Myocyte (in vitro differentiated cells): ENCODE data around the gene CEP128. TPM values are rescaled to one million over a fixed set of nuclear protein-coding genes. Genes with fewer than 3 reads are reported as not detected.

Experiments used
- DNase-seq: peaks from one replicate; pipeline ENCODE4 v3.0.0-alpha.2; 2012; ENCODE audit warnings: low read depth
- total RNA-seq: library from RNA; depleted of rRNA; stranded (reverse); fragments of >200 nt; gene quantifications from 2 replicates; pipeline ENCODE4 v1.2.3, GENCODE V29; 2014

CEP128 gene
- total RNA-seq, 1 donor from 2014 or later, result 2.4 TPM

DNA sequence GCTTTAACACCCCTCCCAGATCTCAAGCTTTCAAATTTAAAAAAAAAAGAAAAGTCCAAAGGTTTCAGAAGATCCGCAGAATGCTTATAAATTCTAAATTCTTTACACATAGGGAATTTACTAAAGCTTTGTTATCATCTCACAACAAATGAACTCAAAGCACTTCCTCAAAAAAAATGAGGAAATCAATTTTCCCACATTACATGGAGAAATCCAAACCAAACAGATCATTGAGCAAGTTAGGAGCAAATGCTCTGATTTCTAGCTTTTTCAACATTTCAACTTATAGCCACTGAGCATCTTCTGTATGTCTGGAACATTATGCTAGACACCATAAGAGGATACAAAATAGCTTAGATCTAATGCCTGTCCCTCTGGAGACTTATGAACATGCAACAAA is 161.0 kb downstream of the CEP128 start:
- no peak for DNase-seq

DNA sequence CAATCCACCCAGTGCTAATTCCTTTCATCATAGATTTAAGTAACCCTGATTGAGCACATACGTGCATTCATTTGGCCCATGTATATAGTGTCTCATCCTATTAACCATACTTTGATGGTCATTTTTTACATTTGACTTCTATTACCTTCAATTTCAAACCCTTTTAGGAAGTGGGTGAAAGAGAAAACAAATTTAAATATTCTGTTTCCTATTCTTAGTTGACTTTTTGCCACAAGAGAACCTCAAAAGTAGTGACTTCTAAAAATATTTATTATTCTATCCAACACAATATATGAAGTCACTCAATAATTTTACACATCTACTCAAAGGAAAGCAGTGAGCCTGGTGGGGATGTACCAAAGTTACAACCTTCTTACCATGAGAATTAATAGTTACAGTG is 164.9 kb downstream of the CEP128 start:
- DNase-seq, result no peak

DNA sequence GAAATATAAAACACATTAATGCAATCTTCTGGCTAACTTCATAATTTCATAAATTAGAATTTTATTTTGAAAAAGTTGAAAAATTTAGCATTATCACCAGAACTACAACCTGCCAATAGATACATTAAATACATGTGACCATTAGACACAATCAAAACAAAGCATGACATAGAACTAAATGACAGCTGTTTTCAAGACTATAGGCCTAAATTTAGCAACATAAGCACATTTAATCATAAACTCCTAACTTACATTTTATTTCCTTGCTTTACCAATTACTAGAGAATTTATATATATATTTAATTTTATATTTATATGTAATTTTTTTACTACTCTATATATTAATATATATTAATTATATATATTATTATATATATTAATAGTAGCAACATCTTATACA is 165.4 kb downstream of the CEP128 start:
- no peak for DNase-seq

DNA sequence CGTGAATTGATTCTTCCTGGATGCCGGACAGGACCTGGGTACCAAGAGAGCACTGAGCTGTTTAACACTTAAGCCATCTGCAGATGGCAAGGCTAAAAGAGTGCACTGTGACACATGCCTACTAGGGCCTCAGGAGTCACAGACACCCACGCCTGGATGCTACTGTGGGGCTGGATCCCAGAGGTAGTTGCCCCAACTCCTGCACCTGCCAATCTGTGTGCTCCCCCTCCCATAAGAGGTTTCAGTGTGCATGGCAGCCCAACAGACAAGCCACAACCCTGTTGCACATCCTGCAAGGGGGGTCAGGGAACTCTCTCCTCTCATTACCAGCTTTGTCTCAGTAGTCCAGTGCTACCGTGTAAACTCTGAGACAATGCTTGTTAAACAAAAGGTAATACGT is 169.0 kb downstream of the CEP128 start:
- no peak for DNase-seq

DNA sequence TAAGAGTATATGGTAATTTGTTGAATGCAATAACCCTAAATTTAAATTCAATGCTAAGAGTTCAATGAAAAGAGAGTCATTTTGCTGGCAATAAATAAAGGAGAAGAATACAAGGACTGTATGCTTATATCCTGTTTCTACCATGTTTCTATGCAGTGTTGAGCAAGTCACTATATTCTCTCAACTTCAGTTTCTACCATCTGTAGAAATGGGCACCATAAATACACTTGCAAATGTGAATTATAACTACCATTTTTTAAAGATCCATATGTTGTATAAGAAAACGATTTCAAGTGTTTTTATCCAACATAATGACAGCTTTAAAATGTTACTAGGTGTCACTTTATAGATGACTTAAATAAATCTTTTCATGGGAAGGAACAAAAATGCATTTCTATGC is 170.3 kb downstream of the CEP128 start:
- DNase-seq, result no peak

DNA sequence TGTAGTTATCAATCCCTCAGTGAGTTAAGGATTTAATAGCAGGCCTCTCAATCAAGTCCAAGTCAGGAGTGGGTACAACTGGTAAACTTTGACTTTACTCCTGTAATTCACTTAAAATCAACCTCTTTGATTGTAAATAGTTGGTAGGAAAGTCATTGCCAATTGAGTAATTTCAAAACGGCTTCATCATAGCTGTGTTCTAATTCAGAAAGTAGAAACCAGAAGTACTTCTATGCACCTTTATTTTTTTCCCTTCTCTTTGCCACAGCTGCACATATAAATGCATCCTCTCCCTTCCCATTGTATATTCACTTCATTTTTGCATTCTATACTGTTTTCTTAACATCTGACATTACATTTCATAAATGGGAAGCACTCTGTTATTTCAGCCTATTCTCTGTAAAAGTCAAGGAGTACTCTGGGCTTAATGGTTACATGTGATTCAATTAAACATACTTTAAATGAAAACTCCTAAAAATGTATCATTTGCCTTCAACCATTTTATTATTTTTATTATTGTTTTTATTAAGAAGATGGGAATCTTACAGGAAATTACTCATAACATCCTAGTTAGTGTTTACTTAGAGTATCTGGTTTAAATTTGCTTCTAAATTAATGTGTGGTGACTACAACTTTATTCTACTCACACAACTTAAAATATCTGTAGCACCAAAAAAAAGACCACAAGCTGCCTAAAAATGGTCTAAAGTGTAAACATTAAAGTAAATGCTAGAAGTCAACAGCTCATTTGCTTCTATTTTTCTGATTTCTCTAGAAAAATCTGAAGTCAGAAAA is 171.2 kb downstream of the CEP128 start:
- no peak for DNase-seq

DNA sequence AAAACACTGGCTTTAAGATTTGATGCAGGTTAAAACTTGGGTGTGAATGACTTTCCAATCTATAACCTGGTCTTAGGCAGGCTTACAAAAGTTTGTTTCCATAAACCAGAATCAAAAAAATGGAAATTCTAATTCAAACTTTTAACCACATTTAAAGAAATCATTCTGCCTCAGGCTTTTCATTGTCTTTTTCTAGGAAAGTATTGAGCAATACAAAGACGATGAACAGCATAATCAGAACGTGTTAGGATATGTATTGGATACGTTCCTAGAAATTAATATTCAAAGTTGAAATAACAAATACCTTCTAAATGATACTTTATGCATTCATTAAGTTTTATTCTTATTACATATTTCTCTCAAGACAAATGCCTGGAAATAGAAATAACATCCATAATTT is 172.9 kb downstream of the CEP128 start:
- no peak for DNase-seq

DNA sequence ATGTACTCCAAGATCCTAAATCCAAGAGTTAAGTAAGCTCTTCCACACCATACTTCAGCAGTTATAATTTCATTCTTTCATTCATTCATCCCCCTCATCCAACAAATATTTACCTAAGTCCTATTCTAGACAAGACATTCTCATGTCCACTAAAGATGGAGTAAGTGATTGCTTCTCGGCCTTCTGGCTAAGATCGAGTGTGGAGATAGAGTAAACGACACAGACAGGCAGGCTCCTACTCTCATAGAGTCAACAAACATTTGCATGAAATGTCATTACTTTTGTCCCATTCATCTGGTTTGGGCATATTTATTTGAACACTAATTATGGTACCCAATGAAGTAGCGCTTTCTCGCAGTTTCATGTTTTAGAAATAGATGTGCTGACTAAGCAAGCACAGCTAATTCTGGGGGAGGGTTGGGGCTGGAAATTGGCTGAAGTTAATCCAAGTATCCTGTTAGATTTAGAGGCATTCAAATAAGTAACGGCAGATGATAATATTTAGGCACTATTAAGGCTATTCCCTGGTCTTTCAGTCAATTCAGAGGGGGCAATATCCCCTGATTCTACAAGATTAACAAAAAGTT is 176.5 kb downstream of the CEP128 start:
- DNase-seq, result no peak

DNA sequence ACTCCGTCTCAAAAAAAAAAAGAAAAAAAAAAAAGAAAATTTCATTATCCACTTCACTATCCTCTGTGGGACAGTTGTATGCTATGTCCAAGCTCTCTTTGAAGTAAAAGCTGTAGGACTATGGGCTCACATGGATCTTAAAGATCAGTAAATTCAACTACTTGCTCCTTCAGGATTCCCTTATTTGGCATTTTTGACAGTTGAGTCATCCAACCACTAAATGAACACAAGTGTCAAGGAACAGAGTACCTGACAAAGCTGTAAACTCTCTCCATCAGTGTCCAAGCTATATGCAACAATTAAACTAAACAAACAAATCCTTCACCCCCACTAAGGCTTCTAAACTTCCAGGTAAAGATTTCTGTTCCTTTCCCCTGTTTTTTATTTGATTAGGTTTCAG is 177.0 kb downstream of the CEP128 start:
- no peak for DNase-seq

DNA sequence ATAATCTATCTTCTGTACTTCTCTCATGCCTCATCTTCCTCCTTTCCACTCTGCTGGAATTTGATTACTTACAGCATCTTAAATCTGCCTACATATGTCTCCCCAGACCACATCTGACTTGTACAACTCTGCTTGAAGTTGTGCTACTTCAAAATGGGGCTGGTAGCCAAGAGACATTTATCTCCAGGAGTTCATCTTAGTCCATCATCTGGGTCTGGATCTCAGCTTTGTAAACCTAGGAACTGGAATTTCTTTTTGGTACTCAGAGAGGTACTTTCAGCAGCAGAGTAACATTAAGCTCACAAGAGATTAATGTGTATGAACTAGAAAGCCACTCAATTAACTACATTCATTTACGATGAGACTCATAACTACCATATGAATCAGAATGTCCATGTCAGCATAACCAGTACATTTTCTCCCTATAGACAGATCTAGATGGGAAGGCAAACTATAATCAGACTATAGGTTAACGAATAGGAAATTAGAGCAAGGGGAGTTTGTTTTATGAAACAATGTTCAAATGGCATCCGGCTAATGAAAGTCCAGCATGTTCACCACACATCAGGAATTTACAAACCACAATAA is 178.8 kb downstream of the CEP128 start:
- DNase-seq, result no peak

DNA sequence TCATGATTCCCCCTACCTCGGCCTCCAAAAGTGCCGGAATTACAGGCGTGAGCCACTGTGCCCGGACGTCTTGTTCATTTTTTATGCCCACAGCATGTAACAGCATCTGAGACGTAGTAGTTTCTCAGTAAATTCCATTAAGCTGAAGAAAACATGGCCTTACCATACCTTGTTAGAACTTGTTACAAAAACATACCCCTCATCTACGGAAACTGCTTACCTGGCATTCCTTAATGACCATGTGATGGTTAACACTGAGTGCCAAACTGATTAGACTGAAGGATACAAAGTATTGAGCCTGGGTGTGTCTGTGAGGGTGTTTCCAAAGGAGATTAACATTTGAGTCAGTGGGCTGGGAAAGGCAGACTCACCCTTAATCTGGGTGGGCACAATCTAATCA is 186.8 kb downstream of the CEP128 start:
- no peak for DNase-seq

DNA sequence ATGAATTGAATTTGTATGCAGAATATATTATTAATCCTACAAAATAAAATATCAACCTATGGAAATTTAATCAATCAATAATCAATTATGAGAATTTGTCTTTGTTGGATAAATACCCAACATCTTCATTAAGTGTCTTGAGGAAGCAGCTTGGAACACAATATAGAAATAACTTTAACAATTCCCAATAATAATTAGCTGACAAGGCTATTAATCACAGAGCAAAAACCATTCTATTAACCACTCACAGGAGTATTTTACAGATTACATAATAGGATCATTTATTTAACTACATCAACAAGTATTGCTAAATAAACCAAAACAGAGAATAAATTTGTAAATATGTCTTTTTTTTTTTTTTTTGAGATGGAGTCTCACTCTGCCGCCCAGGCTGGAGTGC is 190.3 kb downstream of the CEP128 start:
- DNase-seq, result no peak

DNA sequence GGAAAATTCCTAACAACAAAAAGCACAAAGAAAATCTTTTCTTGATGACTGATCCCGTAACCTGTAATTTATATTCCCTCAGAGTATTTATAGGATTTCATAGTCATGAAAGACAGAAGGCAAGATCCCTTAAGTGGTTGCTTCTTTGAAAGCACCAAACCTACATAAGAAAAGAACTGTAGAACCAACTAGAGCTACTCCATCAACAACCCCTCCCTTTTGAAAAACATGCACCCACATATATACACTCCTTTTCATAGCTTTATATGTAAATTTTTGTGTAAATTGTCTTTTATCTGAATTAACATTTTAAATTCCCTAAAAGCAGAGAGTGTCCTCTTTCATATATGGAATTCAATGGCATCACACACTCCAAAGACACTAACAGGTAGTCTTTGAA is 215.3 kb downstream of the CEP128 start:
- no peak for DNase-seq

DNA sequence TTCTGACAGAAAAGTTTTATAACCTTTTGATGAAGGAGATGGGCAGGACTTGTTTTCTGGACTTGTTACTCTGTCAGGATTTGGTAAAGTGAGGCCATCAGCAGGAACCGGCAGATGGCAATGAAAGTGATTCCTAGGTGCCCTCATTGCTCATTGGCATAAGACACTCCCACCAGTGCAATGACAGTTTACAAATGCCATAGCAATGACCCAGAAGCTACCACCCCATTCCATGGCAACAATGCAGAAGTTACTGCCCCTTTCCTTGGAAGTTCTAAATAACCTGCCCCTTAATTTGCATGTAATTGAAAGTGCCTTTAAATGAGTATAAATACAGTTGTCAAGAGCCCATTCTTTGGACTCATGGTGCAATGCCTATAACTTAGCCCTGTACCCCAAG is 222.6 kb downstream of the CEP128 start:
- DNase-seq, result peak; percentile 1

DNA sequence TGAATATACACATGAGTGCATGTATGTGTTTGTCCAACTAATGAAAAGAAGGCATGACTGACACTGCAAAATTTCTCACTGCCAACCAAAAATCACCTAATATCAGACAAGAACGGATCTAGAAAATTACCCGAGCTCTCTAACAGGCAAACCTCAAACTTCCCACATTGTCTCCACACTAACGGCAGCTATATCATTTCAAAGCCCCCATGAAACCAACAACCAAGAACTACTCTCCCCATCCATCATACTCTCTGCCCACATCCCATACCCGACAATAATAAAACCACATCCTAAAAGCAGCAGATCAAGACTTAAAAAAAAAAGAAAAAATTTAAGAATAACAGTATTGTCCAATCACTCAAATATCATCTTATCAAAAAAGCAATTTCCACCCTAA is 227.1 kb downstream of the CEP128 start:
- DNase-seq, result no peak

DNA sequence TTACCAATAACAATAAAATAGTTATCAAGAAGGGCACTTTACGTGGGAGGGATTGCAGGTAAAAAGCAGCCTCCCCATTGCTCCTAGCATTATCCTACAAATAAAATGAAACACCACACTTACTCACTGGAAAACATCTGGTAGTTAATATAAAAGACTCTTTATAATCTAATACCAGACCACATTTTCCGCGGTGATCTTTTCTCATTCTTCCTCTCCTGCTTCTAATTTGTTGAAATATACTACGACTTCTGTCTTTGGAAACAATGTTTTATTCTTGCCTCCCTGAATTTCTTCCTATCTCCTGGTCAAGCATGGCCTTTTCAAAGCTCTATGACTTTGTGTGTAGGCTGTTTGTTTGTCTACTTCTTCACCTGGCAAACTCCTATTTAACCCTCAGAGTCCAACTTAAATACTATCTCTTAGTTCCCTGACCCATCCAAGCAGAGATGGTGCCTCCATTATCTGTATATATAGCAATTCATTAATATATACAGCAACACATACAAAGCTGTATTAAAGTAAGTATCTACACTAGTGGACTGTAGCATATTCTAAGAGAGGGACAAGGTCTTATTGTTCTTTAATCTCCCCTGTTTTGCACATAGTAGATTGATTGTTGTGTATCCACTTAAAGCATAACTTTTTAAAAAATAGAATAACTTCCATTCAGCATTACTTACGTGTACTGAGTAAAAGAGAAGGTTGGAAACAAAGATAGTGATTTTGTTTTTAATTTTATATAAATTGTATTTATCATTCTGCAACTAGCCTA is 228.3 kb downstream of the CEP128 start:
- DNase-seq, result no peak

DNA sequence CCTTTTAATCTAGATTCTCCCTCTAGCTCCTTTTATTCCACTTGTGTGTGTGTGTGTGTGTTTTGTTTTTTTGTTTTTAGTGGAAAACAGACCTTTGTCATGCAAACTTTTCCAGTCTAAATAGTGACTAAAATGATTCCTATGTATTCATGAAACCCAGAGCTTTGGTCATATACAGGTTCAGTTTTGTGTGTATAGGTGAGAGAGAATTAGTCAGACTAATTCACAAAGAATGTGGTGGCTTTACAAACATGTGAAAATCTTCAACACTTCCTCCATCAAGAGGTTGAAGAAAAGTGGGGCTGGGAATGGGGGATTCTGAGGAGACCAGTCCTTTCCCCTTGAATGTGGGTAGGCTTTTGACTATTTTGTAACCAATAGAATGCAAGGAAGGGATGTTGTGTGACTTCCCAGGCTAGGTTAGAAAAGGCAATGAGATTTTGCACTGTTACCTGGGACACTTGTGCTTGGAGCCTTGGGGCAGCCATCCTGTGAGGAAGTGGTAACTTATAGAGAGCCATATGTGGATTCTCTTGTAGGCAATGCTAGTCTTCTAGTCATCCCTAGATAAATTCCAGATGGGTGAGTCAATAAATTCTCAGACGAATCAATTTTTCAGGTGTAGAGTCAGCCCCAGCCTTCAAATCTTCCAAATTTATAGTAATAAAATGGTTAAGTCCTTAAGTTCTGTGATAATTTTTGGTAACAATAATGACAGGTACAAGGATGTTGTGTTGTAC is 236.1 kb downstream of the CEP128 start:
- no peak for DNase-seq

DNA sequence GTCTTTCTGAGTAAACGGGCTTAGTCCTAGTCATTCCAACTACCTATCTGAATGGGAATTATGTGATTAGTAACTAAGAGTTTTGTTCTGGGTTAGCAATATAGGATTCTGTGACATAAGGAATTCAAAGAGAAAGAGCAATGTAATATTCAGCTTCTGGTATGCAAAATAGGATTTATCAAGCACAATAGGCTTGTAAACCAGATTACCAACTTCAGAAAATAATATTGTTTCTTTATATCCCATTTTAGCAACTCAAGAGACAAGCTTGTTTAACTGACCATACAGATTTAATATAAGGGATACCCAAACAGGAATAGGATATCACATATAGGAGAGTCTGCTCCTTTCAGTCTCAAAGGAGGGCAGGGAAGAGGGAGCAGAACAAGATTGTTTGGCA is 240.9 kb downstream of the CEP128 start:
- DNase-seq, result no peak

DNA sequence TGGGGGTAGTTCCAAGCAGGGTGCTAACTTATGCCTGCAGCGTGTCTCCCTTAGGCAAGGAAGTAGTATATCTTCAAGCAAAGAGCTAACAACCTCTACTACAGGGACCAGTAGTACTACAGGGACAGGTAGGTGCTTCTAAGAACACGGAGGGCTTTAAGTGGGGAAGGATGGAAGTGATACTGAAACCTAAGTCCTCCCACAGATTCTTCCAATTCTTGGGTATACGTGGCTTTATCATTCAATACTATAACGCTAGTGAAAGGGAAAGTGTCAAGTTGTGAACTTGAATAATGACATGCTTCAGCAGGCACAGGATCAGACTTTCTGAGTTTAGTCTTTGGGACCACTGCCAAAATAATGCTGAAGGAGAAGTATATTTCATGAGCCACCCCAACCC is 241.7 kb downstream of the CEP128 start:
- DNase-seq, result no peak

DNA sequence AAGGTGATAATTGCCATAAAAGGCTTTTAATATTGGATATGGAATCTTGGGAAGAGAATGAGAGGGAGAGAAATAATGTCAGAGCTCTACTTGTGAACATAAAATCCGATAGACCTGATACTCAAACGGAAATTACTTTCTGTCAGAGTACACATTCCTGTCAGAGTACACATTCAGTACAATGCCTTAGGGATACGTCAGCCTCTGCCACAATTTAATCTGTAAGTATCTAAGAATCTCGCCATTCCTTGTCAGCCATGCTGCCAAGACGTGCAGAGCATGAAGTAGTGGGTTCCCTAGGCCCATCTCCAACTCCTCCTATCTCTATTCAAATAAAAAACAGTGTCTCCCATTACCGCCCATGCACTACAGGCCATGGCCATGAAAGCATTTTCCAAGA is 242.6 kb downstream of the CEP128 start:
- no peak for DNase-seq

DNA sequence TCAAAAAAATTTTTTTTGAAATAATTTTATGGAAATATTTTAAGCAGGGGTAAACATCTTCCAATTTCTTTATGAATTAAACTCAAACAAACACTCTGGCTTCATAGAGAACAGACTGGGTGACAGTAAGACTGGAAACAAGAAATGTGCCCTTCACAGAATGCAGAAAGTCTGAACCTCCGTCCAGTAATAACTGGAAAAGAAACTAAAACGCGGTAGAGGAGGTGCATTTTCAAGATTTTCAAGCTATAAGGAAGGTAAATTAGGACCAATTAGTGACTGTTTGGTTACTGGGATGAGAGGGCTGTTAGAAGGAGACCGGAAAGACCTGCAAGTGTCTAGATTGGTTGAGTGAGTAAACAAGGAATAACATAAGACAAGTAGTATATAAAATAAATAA is 245.7 kb downstream of the CEP128 start:
- DNase-seq, result no peak
